Right atrium auricular region (tissue), 2 donors: ENCODE results near the gene SSC5D. TPM values are rescaled to one million over a fixed set of nuclear protein-coding genes. Genes with fewer than 3 reads are reported as not detected.

Experiments used
- DNase-seq: peaks from one replicate; pipeline ENCODE4 v3.0.0-alpha.2; 2019; ENCODE audit warnings: low spot score
- H3K27ac ChIP-seq, 2 donors: fragments of 200-600 bp; sonication (generic); 1 replicate in 1 of 2; 2 replicates in 1 of 2; pipeline ENCODE4 v1.5.1; 2016 to 2019
- H3K27me3 ChIP-seq, 2 donors: fragments of 200-600 bp; sonication (generic); one replicate each; pipeline versions ENCODE4 v1.5.1 to v1.6.0; 2017 to 2019
- H3K36me3 ChIP-seq: fragments of 200-600 bp; sonication (generic); one replicate; pipeline ENCODE4 v1.5.1; 2016
- H3K4me1 ChIP-seq, 2 donors: fragments of 200-600 bp; sonication (generic); one replicate each; pipeline versions ENCODE4 v1.5.1 to v1.6.0; 2017 to 2019
- H3K4me3 ChIP-seq, 2 donors: fragments of 200-600 bp; sonication (generic); 1 replicate in 1 of 2; 2 replicates in 1 of 2; pipeline ENCODE4 v1.5.1; 2017 to 2019; ENCODE audit warnings: mild to moderate bottlenecking in 1 of 2, moderate library complexity in 1 of 2
- H3K9me3 ChIP-seq, 2 donors: fragments of 200-600 bp; sonication (generic); one replicate each; pipeline ENCODE4 v1.5.1; 2019
- CTCF ChIP-seq, 2 donors: fragments of 200-600 bp; sonication (generic); IDR thresholded peaks; one replicate each; pipeline ENCODE4 v1.5.1; 2019; ENCODE audit warnings: antibody characterized with exemption in 2 of 2
- total RNA-seq, 2 donors: library from RNA; depleted of rRNA; stranded (reverse); fragments of >200 nt; gene quantifications; one replicate each; pipeline ENCODE4 v1.1.0, GENCODE V29; 2016

Gene SSC5D
- total RNA-seq, 2 donors from 2014 or later = 3.3 to 6.7 TPM

DNA sequence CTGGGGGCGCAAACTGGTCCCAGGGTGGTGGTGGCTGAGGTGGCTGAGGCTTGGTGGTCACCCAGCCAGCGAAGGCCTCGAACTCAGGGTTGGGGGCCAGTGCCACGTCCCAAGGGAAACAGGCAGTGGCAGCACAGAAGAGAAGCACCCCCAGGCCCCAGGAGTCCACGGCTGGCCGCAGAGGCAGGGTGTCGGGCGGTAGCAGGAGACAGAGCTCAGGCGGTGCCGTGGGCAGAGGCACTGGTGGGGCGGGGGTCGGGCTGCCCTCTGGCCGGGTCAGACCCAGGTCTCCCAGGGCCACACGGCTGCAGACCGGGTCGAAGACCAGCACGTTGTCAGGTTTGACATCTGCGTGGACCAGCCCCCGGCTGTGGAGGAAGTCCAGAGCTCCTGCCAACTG, 52.9 kb downstream of the SSC5D start:
- Histone ChIP-seq H3K27ac (peak overlapping the region; percentile 48 to 64), H3K4me1 (peaks cover 0 to 7% of the 10 kb centered on the region in 2 donors), H3K4me3 (no peak overlapping the region), H3K27me3 (no peaks in the 10 kb centered on the region), H3K9me3 (no peaks in the 10 kb centered on the region), H3K36me3 (no peaks in the 10 kb centered on the region)
- no peak for DNase-seq
- TF ChIP-seq CTCF (IDR thresholded peaks at IDR 0.05) = no peak

DNA sequence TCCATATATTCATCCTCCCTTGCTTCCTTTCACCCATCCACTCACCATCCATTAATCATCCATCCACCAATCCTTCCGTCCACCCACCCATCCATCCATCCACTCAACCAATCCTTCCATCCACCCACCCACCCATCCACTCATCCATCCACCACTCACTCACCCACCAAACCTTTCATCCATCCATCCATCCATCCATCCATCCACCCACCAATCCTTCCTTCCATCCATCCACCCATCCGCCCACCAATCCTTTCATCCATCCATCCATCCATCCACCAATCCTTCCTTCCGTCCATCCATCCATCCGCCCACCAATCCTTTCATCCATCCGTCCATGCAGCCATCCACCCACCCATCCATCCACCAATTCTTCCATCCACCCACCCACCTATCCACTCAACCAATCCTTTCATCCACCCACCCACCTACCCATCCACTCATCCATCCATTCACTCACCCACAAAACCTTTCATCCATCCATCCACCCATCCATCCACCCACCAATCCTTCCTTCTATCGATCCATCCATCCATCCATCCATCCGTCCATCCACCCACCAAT, 54.1 kb downstream of the SSC5D start:
- TF ChIP-seq CTCF (IDR thresholded peaks at IDR 0.05) = no peak
- Histone ChIP-seq H3K36me3 (no peaks in the 10 kb centered on the region), H3K27ac (no peak overlapping the region), H3K27me3 (no peaks in the 10 kb centered on the region), H3K4me1 (peaks cover 0 to 20% of the 10 kb centered on the region in 2 donors), H3K9me3 (no peaks in the 10 kb centered on the region), H3K4me3 (no peak overlapping the region)
- DNase-seq = no peak

- no peak for DNase-seq
These were observed 55.3 kb downstream of the SSC5D start for GRCh38 chr19:55543567-55543966.

DNA sequence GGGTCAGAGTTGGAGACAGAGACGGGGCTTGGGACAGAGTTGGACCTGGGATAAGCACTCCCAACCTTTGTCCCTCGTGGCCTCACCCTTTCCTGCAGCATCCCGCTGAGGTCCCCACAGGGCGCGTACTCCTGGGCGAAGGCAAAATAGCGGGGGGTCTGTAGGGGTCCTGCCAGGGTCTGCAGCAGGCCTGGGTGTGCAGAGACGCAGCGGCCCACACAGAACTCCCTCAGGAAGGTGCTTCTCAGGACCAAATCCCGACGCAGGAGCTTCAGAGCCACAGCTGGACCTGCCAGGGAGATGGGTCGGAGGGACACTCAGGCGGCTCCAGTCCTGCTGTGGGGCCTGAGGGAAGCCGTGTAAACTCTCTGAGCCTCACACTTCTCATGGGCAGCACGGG, 55.8 kb downstream of the SSC5D start:
- TF ChIP-seq CTCF (IDR thresholded peaks at IDR 0.05) = no peak
- Histone ChIP-seq H3K4me3 (peak overlapping the region; percentile 45 to 51), H3K4me1 (peaks cover 0 to 32% of the 10 kb centered on the region in 2 donors), H3K36me3 (no peaks in the 10 kb centered on the region), H3K27me3 (no peaks in the 10 kb centered on the region), H3K27ac (peak overlapping the region; percentile 84 to 99), H3K9me3 (no peaks in the 10 kb centered on the region)
- no peak for DNase-seq

More at GRCh38 chr19:55543567-55543966, 55.3 kb downstream of the SSC5D start:
- H3K27ac ChIP-seq = peak overlapping the region; percentile 84 to 99
- no peaks in the 10 kb centered on the region for H3K36me3 ChIP-seq
- H3K4me3 ChIP-seq = peak overlapping the region in 1 of 2 donors; percentile 45
- H3K4me1 ChIP-seq = peaks cover 0 to 29% of the 10 kb centered on the region in 2 donors
- no peak for TF ChIP-seq CTCF (IDR thresholded peaks at IDR 0.05)
- no peaks in the 10 kb centered on the region for H3K9me3 ChIP-seq
- H3K27me3 ChIP-seq = no peaks in the 10 kb centered on the region

DNA sequence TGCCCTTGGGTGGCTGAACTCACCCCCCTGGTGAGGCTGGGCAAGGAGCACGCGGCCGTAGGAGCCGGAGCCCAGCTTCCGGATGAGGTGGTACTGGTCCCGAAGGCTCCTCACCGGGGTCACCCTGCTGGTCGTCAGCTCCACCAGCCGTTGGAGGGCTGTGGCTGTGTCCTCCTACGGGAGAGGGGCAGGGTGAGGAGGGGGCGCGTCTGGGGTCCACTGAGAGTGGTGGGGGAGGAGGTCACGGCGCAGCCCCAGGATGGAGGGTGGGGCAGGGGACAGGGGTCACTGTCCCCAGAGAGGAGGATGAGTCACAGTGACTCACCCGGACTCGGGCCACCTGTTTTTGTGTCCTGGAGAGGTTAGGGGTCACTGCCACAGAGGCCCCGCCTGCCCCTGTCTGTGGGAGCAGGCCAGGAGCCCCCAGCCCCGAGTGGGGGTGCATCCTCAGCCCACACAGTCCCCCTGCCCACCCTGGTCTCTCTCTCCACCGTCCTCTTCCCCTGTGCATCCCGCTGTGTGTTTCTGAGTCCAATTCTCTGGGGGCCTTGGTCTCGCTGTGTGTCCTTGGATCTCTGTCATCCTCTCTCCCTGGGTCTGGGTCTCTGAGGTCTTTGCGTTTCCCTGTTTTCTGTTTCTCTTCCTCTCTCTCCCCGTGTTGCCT, 56.7 kb downstream of the SSC5D start:
- Histone ChIP-seq H3K27me3 (no peaks in the 10 kb centered on the region), H3K36me3 (no peaks in the 10 kb centered on the region), H3K4me1 (peaks cover 0 to 41% of the 10 kb centered on the region in 2 donors), H3K4me3 (peak overlapping the region; percentile 45 to 51), H3K27ac (peak overlapping the region; percentile 84 to 99), H3K9me3 (no peaks in the 10 kb centered on the region)
- TF ChIP-seq CTCF (IDR thresholded peaks at IDR 0.05) = no peak
- no peak for DNase-seq
